Esophagus muscularis mucosa (tissue), 4 donors: ENCODE results near the gene AGA.

Source experiments
- CTCF ChIP-seq, 3 experiments: fragments of 200-600 bp in 2 of 3; fragments of 450-650 bp in 1 of 3; sonication (generic) in 2 of 3; IDR thresholded peaks; one replicate each; pipeline ENCODE4 v1.5.1; 2017 to 2019; ENCODE audit warnings: antibody characterized with exemption in 3 of 3, mild to moderate bottlenecking in 2 of 3, moderate library complexity in 1 of 3
- EP300 ChIP-seq: sonication (generic); formaldehyde crosslinking; IDR thresholded peaks from one replicate; pipeline ENCODE4 v1.6.1; 2017; ENCODE audit warnings: antibody characterized with exemption
- POLR2A ChIP-seq: fragments of 450-650 bp; IDR thresholded peaks from one replicate; pipeline ENCODE4 v1.6.1; 2017; ENCODE audit warnings: antibody characterized with exemption, moderate library complexity, mild to moderate bottlenecking, low read depth
- POLR2AphosphoS5 ChIP-seq, 2 donors: sonication (generic); formaldehyde crosslinking; IDR thresholded peaks; one replicate each; pipeline ENCODE4 v1.6.1; 2017; ENCODE audit warnings: antibody characterized with exemption in 2 of 2

- TF ChIP-seq CTCF (IDR thresholded peaks at IDR 0.05) (no peak), POLR2A (no peak), POLR2AphosphoS5 (IDR thresholded peaks at IDR 0.05) (no peak), EP300 (no peak)
These were observed 37.3 kb downstream of the AGA start for GRCh38 chr4:177404986-177405385.
